GM23338 (cell line): ENCODE data around the gene B4GALT5. TPM values are rescaled to one million over a fixed set of nuclear protein-coding genes. Genes with fewer than 3 reads are reported as not detected.

Experiments
- ATAC-seq: fragments of 200-7000 bp; cut with Tn5 transposase; 3 replicates; pipeline ENCODE4 v1.9.1; 2020
- DNase-seq: peaks from one replicate; pipeline ENCODE4 v3.0.0-alpha.2; 2015; ENCODE audit warnings: low spot score
- H2AFZ ChIP-seq: fragments of 200-600 bp; sonication (generic); 2 replicates; pipeline ENCODE4 v1.8.0; 2016; ENCODE audit warnings: antibody characterized with exemption, mild to moderate bottlenecking, moderate library complexity
- H3F3A ChIP-seq: fragments of 200-600 bp; sonication (generic); replicated peaks from 2 replicates; pipeline ENCODE4 v1.8.0; 2017; ENCODE audit warnings: antibody characterized with exemption, mixed run types, low read depth
- H3K27ac ChIP-seq: fragments of 200-600 bp; sonication (generic); 2 replicates; pipeline ENCODE4 v1.6.1; 2016; ENCODE audit warnings: low read depth
- H3K27me3 ChIP-seq: fragments of 200-600 bp; sonication (generic); 2 replicates; pipeline ENCODE4 v1.8.0; 2016; ENCODE audit warnings: mild to moderate bottlenecking, mixed run types, moderate library complexity; ENCODE audit not compliant: insufficient read depth
- H3K36me3 ChIP-seq: fragments of 200-600 bp; sonication (generic); 2 replicates; pipeline ENCODE4 v1.8.0; 2016; ENCODE audit warnings: mild to moderate bottlenecking; ENCODE audit not compliant: insufficient read depth
- H3K4me1 ChIP-seq: fragments of 200-600 bp; sonication (generic); 2 replicates; pipeline ENCODE4 v1.8.0; 2016; ENCODE audit warnings: mild to moderate bottlenecking, moderate library complexity; ENCODE audit not compliant: insufficient read depth
- H3K4me2 ChIP-seq: fragments of 200-600 bp; sonication (generic); 2 replicates; pipeline ENCODE4 v1.7.1; 2017; ENCODE audit warnings: mixed run types
- H3K4me3 ChIP-seq: fragments of 200-600 bp; sonication (generic); 2 replicates; pipeline ENCODE4 v1.6.1; 2016; ENCODE audit warnings: mixed run types
- H3K79me2 ChIP-seq: fragments of 200-600 bp; sonication (generic); replicated peaks from 2 replicates; pipeline ENCODE4 v1.8.0; 2017; ENCODE audit warnings: mild to moderate bottlenecking; ENCODE audit not compliant: insufficient read depth
- H3K9me2 ChIP-seq: fragments of 200-600 bp; sonication (generic); 2 replicates; pipeline ENCODE4 v1.8.0; 2017; ENCODE audit not compliant: insufficient read depth
- H4K20me1 ChIP-seq: fragments of 200-600 bp; sonication (generic); replicated peaks from 2 replicates; pipeline ENCODE4 v1.8.0; 2017; ENCODE audit warnings: mild to moderate bottlenecking; ENCODE audit not compliant: insufficient read depth
- H3K27ac Mint-ChIP-seq: 2 replicates; pipeline ENCODE4 v1.8.0; 2020; ENCODE audit warnings: inconsistent platforms, mild to moderate bottlenecking, moderate library complexity, mixed read lengths
- H3K27me3 Mint-ChIP-seq: 3 replicates; pipeline ENCODE4 v1.8.0; 2022; ENCODE audit warnings: low read depth, mild to moderate bottlenecking, moderate library complexity, mixed read lengths, inconsistent platforms; ENCODE audit not compliant: insufficient read depth, poor library complexity
- H3K36me3 Mint-ChIP-seq: 3 replicates; pipeline ENCODE4 v1.8.0; 2021; ENCODE audit warnings: low read depth, mild to moderate bottlenecking, inconsistent platforms, moderate library complexity, mixed read lengths
- H3K4me1 Mint-ChIP-seq: 3 replicates; pipeline ENCODE4 v1.8.0; 2020; ENCODE audit warnings: mild to moderate bottlenecking, inconsistent platforms, mixed read lengths
- H3K4me3 Mint-ChIP-seq: 3 replicates; pipeline ENCODE4 v1.8.0; 2021; ENCODE audit warnings: moderate library complexity, mild to moderate bottlenecking, inconsistent platforms, mixed read lengths
- H3K9me3 Mint-ChIP-seq: 3 replicates; pipeline ENCODE4 v1.8.0; 2020; ENCODE audit warnings: moderate library complexity, mild to moderate bottlenecking, inconsistent platforms, mixed read lengths
- CREB1 ChIP-seq: fragments of 250-450 bp; sonication (Bioruptor Pico); IDR thresholded peaks from 2 replicates; pipeline ENCODE4 v1.5.0; 2020; ENCODE audit warnings: low read depth, mild to moderate bottlenecking, moderate library complexity
- ETS1 ChIP-seq: IDR thresholded peaks from 2 replicates; pipeline ENCODE4 v1.6.1; 2016; ENCODE audit warnings: antibody characterized with exemption
- EZH2 ChIP-seq: fragments of 200-600 bp; sonication (generic); IDR thresholded peaks from one replicate; pipeline ENCODE4 v1.8.0; 2017; ENCODE audit warnings: antibody characterized with exemption, mild to moderate bottlenecking, low read depth; ENCODE audit not compliant: unreplicated experiment
- EZH2phosphoT487 ChIP-seq: fragments of 200-600 bp; sonication (generic); IDR thresholded peaks from one replicate; pipeline ENCODE4 v1.8.1; 2018; ENCODE audit warnings: antibody characterized with exemption; ENCODE audit not compliant: unreplicated experiment
- JUNB ChIP-seq: IDR thresholded peaks from one replicate; pipeline ENCODE4 v1.6.1; 2016; ENCODE audit warnings: antibody characterized with exemption; ENCODE audit not compliant: unreplicated experiment
- NANOG ChIP-seq: IDR thresholded peaks from 2 replicates; pipeline ENCODE4 v1.6.1; 2016; ENCODE audit warnings: antibody characterized with exemption, borderline replicate concordance
- POLR2AphosphoS5 ChIP-seq: IDR thresholded peaks from 2 replicates; pipeline ENCODE4 v1.6.1; 2016; ENCODE audit warnings: antibody characterized with exemption, low read depth
- STAT1 ChIP-seq: IDR thresholded peaks from one replicate; pipeline ENCODE4 v1.6.1; 2016; ENCODE audit warnings: antibody characterized with exemption; ENCODE audit not compliant: unreplicated experiment
- polyA plus RNA-seq: library from polyadenylated mRNA; unstranded; fragments of >200 nt; fragmentation: Nextera tagmentation; extraction: Ambion mirVana; gene quantifications from 2 replicates; pipeline ENCODE4 v1.2.1, GENCODE V29; 2016
- total RNA-seq: library from RNA; depleted of rRNA; stranded (reverse); fragments of >200 nt; shearing (Covaris generic); gene quantifications from 2 replicates; pipeline ENCODE4 v1.2.3, GENCODE V29; 2014
- TF ChIP-seq, protein P1 (sequence below): IDR thresholded peaks from one replicate; pipeline ENCODE4 v1.6.1; 2018; ENCODE audit warnings: antibody characterized with exemption; ENCODE audit not compliant: unreplicated experiment
- TF ChIP-seq, protein P2 (sequence below), 2 experiments: fragments of 200-600 bp in 1 of 2; sonication (generic) in 1 of 2; conservative IDR thresholded peaks; 2 replicates each; pipeline versions ENCODE4 v1.5.1 to v1.6.1; 2016 to 2017; ENCODE audit warnings: antibody characterized with exemption in 2 of 2, low read depth in 2 of 2, mild to moderate bottlenecking in 2 of 2, moderate library complexity in 1 of 2

B4GALT5 gene
- total and polyA plus RNA-seq, 2 experiments from 2014 or later, result 19.1 to 50.3 TPM

GRCh38 chr20:49633023-49633422 lies 80.7 kb downstream of the B4GALT5 start:
- H4K20me1 ChIP-seq, result peaks cover 9% of the 10 kb centered on the region; the same call in 1 of the 2 replicates
- H3K4me1 ChIP-seq, result peaks cover 29% of the 10 kb centered on the region
- H3K27ac ChIP-seq, result 0 out of 2 replicates have a peak overlapping the region, but pooled peaks have one; percentile 76
- peaks cover 7% of the 10 kb centered on the region for H3K79me2 ChIP-seq
- H3K4me1 Mint-ChIP-seq, result peaks cover 47% of the 10 kb centered on the region
- H3K9me2 ChIP-seq, result no peaks in the 10 kb centered on the region
- TF ChIP-seq NANOG, result no peak
- TF ChIP-seq ETS1, result no peak
- TF ChIP-seq STAT1, result no peak
- no peak for TF ChIP-seq EZH2
- no peak for TF ChIP-seq JUNB
- TF ChIP-seq CREB1, result no peak
- TF ChIP-seq, protein P1, sequence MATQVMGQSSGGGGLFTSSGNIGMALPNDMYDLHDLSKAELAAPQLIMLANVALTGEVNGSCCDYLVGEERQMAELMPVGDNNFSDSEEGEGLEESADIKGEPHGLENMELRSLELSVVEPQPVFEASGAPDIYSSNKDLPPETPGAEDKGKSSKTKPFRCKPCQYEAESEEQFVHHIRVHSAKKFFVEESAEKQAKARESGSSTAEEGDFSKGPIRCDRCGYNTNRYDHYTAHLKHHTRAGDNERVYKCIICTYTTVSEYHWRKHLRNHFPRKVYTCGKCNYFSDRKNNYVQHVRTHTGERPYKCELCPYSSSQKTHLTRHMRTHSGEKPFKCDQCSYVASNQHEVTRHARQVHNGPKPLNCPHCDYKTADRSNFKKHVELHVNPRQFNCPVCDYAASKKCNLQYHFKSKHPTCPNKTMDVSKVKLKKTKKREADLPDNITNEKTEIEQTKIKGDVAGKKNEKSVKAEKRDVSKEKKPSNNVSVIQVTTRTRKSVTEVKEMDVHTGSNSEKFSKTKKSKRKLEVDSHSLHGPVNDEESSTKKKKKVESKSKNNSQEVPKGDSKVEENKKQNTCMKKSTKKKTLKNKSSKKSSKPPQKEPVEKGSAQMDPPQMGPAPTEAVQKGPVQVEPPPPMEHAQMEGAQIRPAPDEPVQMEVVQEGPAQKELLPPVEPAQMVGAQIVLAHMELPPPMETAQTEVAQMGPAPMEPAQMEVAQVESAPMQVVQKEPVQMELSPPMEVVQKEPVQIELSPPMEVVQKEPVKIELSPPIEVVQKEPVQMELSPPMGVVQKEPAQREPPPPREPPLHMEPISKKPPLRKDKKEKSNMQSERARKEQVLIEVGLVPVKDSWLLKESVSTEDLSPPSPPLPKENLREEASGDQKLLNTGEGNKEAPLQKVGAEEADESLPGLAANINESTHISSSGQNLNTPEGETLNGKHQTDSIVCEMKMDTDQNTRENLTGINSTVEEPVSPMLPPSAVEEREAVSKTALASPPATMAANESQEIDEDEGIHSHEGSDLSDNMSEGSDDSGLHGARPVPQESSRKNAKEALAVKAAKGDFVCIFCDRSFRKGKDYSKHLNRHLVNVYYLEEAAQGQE, result no peak
- TF ChIP-seq POLR2AphosphoS5, result no peak
- no peak for TF ChIP-seq EZH2phosphoT487
- peak overlapping the region; percentile 49; the same call in 1 of the 2 replicates for H3K4me2 ChIP-seq
- H3K27ac Mint-ChIP-seq, result no peak overlapping the region
- H3K27me3 ChIP-seq, result no peaks in the 10 kb centered on the region
- peaks cover 32% of the 10 kb centered on the region for H3K27me3 Mint-ChIP-seq
- H3K36me3 ChIP-seq, result peaks cover 27% of the 10 kb centered on the region
- H3K4me3 ChIP-seq, result no peak overlapping the region
- no peak overlapping the region for H3K4me3 Mint-ChIP-seq
- peaks cover 2% of the 10 kb centered on the region; the same call in 2 of the 3 replicates for H3K9me3 Mint-ChIP-seq
- no peak overlapping the region for H2AFZ ChIP-seq
- DNase-seq (no peak), ATAC-seq (no peak)
- H3K36me3 Mint-ChIP-seq, result peaks cover 54% of the 10 kb centered on the region
- peaks cover 15% of the 10 kb centered on the region for H3F3A ChIP-seq

GRCh38 chr20:49631856-49632418 lies 81.7 kb downstream of the B4GALT5 start:
- TF ChIP-seq POLR2AphosphoS5 (0 out of 2 replicates have a peak, but pooled peaks have one; percentile 18), STAT1 (no peak), CREB1 (no peak), NANOG (no peak), EZH2 (no peak)
- TF ChIP-seq, protein P2, sequence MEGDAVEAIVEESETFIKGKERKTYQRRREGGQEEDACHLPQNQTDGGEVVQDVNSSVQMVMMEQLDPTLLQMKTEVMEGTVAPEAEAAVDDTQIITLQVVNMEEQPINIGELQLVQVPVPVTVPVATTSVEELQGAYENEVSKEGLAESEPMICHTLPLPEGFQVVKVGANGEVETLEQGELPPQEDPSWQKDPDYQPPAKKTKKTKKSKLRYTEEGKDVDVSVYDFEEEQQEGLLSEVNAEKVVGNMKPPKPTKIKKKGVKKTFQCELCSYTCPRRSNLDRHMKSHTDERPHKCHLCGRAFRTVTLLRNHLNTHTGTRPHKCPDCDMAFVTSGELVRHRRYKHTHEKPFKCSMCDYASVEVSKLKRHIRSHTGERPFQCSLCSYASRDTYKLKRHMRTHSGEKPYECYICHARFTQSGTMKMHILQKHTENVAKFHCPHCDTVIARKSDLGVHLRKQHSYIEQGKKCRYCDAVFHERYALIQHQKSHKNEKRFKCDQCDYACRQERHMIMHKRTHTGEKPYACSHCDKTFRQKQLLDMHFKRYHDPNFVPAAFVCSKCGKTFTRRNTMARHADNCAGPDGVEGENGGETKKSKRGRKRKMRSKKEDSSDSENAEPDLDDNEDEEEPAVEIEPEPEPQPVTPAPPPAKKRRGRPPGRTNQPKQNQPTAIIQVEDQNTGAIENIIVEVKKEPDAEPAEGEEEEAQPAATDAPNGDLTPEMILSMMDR (conservative IDR thresholded peaks at IDR 0.05; ENCODE audit: low read depth in 2 of 2), result peak in 1 of 2 experiments; percentile 18; a peak in 2 of 4 replicates
- TF ChIP-seq, protein P1, result no peak
- no peaks in the 10 kb centered on the region for H3K9me2 ChIP-seq
- Mint-ChIP-seq H3K9me3 (peaks cover 2% of the 10 kb centered on the region; the same call in 2 of the 3 replicates), H3K4me3 (no peak overlapping the region; the same call in 2 of the 3 replicates), H3K27ac (peak overlapping the region; percentile 53), H3K36me3 (peaks cover 43% of the 10 kb centered on the region), H3K27me3 (peaks cover 30% of the 10 kb centered on the region), H3K4me1 (peaks cover 51% of the 10 kb centered on the region)
- peak overlapping the region; percentile 49; the same call in 1 of the 2 replicates for H3K4me2 ChIP-seq
- ATAC-seq (peak; percentile 24), DNase-seq (peak; percentile 52)
- peaks cover 7% of the 10 kb centered on the region for H3K79me2 ChIP-seq
- H3K27me3 ChIP-seq, result no peaks in the 10 kb centered on the region
- peaks cover 9% of the 10 kb centered on the region; the same call in 1 of the 2 replicates for H4K20me1 ChIP-seq
- no peak overlapping the region for H3K4me3 ChIP-seq
- H3K27ac ChIP-seq, result peak overlapping the region; percentile 90
- peaks cover 33% of the 10 kb centered on the region for H3K4me1 ChIP-seq
- no peak overlapping the region for H2AFZ ChIP-seq
- peaks cover 19% of the 10 kb centered on the region for H3K36me3 ChIP-seq
- H3F3A ChIP-seq, result peaks cover 13% of the 10 kb centered on the region
